GM06990 (cell line): Measurements from ENCODE around the gene FHIT.

Experiments
- DNase-seq: peaks from one replicate; pipeline ENCODE4 v3.0.0-alpha.2; 2011; ENCODE audit not compliant: insufficient read length; ENCODE audit errors: extremely low read depth
- H3K27me3 ChIP-seq: replicated peaks from 2 replicates; pipeline ENCODE4 v1.6.0; 2011; ENCODE audit warnings: low read length; ENCODE audit not compliant: control insufficient read depth, insufficient read depth
- H3K36me3 ChIP-seq: 2 replicates; pipeline ENCODE4 v1.5.1; 2011; ENCODE audit warnings: low read length; ENCODE audit not compliant: control insufficient read depth, insufficient read depth
- H3K4me3 ChIP-seq: replicated peaks from 2 replicates; pipeline ENCODE4 v1.5.1; 2011; ENCODE audit warnings: low read depth, mild to moderate bottlenecking, control low read depth, low read length
- CTCF ChIP-seq: IDR thresholded peaks from 2 replicates; pipeline ENCODE4 v1.5.1; 2011; ENCODE audit warnings: low read length, control low read depth, mild to moderate bottlenecking, inconsistent platforms; ENCODE audit not compliant: insufficient read depth, poor library complexity, severe bottlenecking

FHIT gene

GRCh38 chr3:60301142-60301541 lies 950.1 kb downstream of the FHIT start:
- no peaks in the 10 kb centered on the region for H3K27me3 ChIP-seq
- TF ChIP-seq CTCF, result no peak
- H3K36me3 ChIP-seq, result no peaks in the 10 kb centered on the region
- no peak overlapping the region for H3K4me3 ChIP-seq
- DNase-seq, result no peak

- DNase-seq, result no peak
- no peaks in the 10 kb centered on the region for H3K27me3 ChIP-seq
- TF ChIP-seq CTCF, result no peak
- no peaks in the 10 kb centered on the region for H3K36me3 ChIP-seq
- H3K4me3 ChIP-seq, result no peak overlapping the region
These were observed 953.1 kb downstream of the FHIT start for GRCh38 chr3:60298141-60298540.

- no peaks in the 10 kb centered on the region for H3K36me3 ChIP-seq
- no peaks in the 10 kb centered on the region for H3K27me3 ChIP-seq
- peak; percentile 3 for DNase-seq
- TF ChIP-seq CTCF, result no peak
- H3K4me3 ChIP-seq, result no peak overlapping the region
These were observed 957.1 kb downstream of the FHIT start for GRCh38 chr3:60294181-60294580.

- no peak for TF ChIP-seq CTCF
- no peaks in the 10 kb centered on the region for H3K36me3 ChIP-seq
- no peak overlapping the region for H3K4me3 ChIP-seq
- no peak for DNase-seq
- no peaks in the 10 kb centered on the region for H3K27me3 ChIP-seq
These were observed 960.1 kb downstream of the FHIT start for GRCh38 chr3:60291115-60291514.

- Histone ChIP-seq H3K27me3 (no peaks in the 10 kb centered on the region), H3K36me3 (no peaks in the 10 kb centered on the region), H3K4me3 (no peak overlapping the region)
- TF ChIP-seq CTCF, result no peak
- no peak for DNase-seq
These were observed 961.1 kb downstream of the FHIT start for GRCh38 chr3:60290122-60290492.
